HepG2 (cell line): ENCODE data around the gene POU4F3. TPM values are rescaled to one million over a fixed set of nuclear protein-coding genes. Genes with fewer than 3 reads are reported as not detected.

Source experiments
- AHR ChIP-seq: IDR thresholded peaks from 2 replicates; pipeline ENCODE4 v1.6.1; 2018; ENCODE audit warnings: missing genetic modification reagents, missing compliant biosample characterization
- HNRNPLL ChIP-seq: fragments of 200-400 bp; formaldehyde crosslinking; IDR thresholded peaks from 2 replicates; pipeline ENCODE4 v1.6.1; 2017; ENCODE audit warnings: mild to moderate bottlenecking, low read depth, low read length; ENCODE audit not compliant: poor library complexity, severe bottlenecking
- NKX3-1 ChIP-seq: sonication (generic); formaldehyde crosslinking; IDR thresholded peaks from 2 replicates; pipeline ENCODE4 v1.5.0; 2020; ENCODE audit warnings: missing genetic modification reagents
- PAX8 ChIP-seq: sonication (generic); formaldehyde crosslinking; IDR thresholded peaks from 2 replicates; pipeline ENCODE4 v1.8.0; 2022; ENCODE audit warnings: mild to moderate bottlenecking, missing genetic modification reagents, borderline replicate concordance
- XRCC5 ChIP-seq: fragments of 200-400 bp; formaldehyde crosslinking; optimal IDR thresholded peaks from 2 replicates; pipeline ENCODE3; 2017; ENCODE audit warnings: mild to moderate bottlenecking, low read length
- ZNF232 ChIP-seq: sonication (generic); formaldehyde crosslinking; IDR thresholded peaks from 2 replicates; pipeline ENCODE4 v1.4.0; 2020; ENCODE audit warnings: missing genetic modification reagents, borderline replicate concordance
- ZNF335 ChIP-seq: sonication (generic); formaldehyde crosslinking; IDR thresholded peaks from 2 replicates; pipeline ENCODE4 v1.4.0; 2020; ENCODE audit warnings: missing genetic modification reagents
- ZNF44 ChIP-seq: sonication (generic); formaldehyde crosslinking; IDR thresholded peaks from 2 replicates; pipeline ENCODE4 v1.5.1; 2020; ENCODE audit warnings: mild to moderate bottlenecking, missing genetic modification reagents
- ZNF510 ChIP-seq: sonication (generic); formaldehyde crosslinking; IDR thresholded peaks from 2 replicates; pipeline ENCODE4 v1.4.0; 2020; ENCODE audit warnings: low read depth, mild to moderate bottlenecking, missing genetic modification reagents
- ZNF616 ChIP-seq: sonication (generic); formaldehyde crosslinking; IDR thresholded peaks from 2 replicates; pipeline ENCODE4 v1.5.0; 2020; ENCODE audit warnings: low read depth, mild to moderate bottlenecking, missing genetic modification reagents
- ZNF724P ChIP-seq: sonication (generic); formaldehyde crosslinking; IDR thresholded peaks from 2 replicates; pipeline ENCODE4 v1.8.0; 2022; ENCODE audit warnings: missing genetic modification reagents, borderline replicate concordance
- ZSCAN12 ChIP-seq: sonication (generic); formaldehyde crosslinking; IDR thresholded peaks from 2 replicates; pipeline ENCODE4 v1.9.0; 2021; ENCODE audit warnings: mild to moderate bottlenecking, missing genetic modification reagents
- ZSCAN9 ChIP-seq: IDR thresholded peaks from 2 replicates; pipeline ENCODE4 v1.6.1; 2016; ENCODE audit warnings: borderline replicate concordance
- polyA plus RNA-seq, 8 experiments: library from polyadenylated mRNA; depleted of rRNA in 3 of 8; stranded (reverse) in 7 of 8; unstranded in 1 of 8; fragments of >200 nt; fragmentation: Illumina TruSeq in 4 of 8; extraction: Trizol in 4 of 8; gene quantifications; 2 replicates each; pipeline versions ENCODE4 v1.2.1 to v1.2.3, GENCODE V29; 2011 to 2016; ENCODE audit warnings: low read depth in 4 of 8, missing spikeins in 1 of 8, mixed read lengths in 1 of 8; ENCODE audit not compliant: insufficient read depth in 1 of 8
- total RNA-seq, 5 experiments: library from RNA; depleted of rRNA; stranded (reverse); fragments of >200 nt; fragmentation: Illumina TruSeq; extraction: Trizol; gene quantifications; 2 replicates each; pipeline ENCODE4 v1.2.3, GENCODE V29; 2016; ENCODE audit warnings: low read depth in 1 of 5
- TF ChIP-seq, protein P1 (sequence below), 2 experiments: sonication (generic) in 1 of 2; formaldehyde crosslinking in 1 of 2; IDR thresholded peaks; 2 replicates each; pipeline versions ENCODE4 v1.4.0 to v1.6.1; 2018 to 2020; ENCODE audit warnings: missing genetic modification reagents in 2 of 2, borderline replicate concordance in 1 of 2, low read depth in 1 of 2, mild to moderate bottlenecking in 1 of 2, missing biosample characterization in 1 of 2
- TF ChIP-seq, protein P2 (sequence below): sonication (generic); formaldehyde crosslinking; IDR thresholded peaks from 2 replicates; pipeline ENCODE4 v1.4.0; 2020; ENCODE audit warnings: missing genetic modification reagents
- TF ChIP-seq, protein P3 (sequence below): IDR thresholded peaks from 2 replicates; pipeline ENCODE4 v1.6.1; 2018; ENCODE audit warnings: missing genetic modification reagents
- TF ChIP-seq, protein P4 (sequence below): sonication (generic); formaldehyde crosslinking; IDR thresholded peaks from 2 replicates; pipeline ENCODE4 v1.4.0; 2020; ENCODE audit warnings: missing genetic modification reagents, borderline replicate concordance

The POU4F3 gene
- total and polyA plus RNA-seq, 2 of the 13 experiments (the other 11 are each of a cell fraction or from before 2014, with no cell fraction given) = not detected

DNA sequence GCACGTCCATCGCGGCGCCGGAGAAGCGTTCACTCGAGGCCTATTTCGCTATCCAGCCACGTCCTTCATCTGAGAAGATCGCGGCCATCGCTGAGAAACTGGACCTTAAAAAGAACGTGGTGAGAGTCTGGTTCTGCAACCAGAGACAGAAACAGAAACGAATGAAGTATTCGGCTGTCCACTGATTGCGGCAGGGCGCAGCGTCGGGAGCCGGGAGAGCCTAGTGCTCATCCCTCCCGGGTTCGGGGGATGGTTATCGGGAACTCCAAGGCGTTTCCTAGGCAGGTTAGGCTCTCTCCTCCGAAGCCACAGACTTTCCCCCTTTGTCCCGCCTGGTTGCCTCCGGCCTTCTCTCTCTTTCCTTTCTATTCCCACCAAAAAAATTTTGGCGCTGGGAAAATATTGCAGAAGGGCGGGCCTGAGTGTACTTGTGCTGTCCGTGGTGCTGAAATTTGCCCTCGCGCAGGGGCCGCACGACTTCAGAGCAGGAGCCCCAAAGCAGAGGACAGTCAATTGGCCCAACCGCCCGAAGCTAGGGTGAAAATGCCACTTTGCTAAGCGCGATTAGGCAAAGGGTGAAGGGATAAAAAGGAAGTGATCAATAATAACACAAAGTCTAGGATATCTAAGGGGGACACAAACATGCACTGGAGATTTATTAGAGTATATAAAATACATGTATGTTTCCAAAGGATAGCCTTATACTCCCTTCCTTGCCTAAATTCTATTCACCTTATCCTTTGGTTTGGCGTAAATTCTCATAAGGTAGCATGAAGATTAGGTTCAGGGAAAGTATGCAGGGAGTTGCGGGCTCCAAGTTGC, 1.8 kb downstream of the POU4F3 start (continued):
- no peak for TF ChIP-seq ZNF724P (CRISPR knock-in tag)
- peak; percentile 33; the same call in 1 of the 2 replicates for TF ChIP-seq ZNF44 (CRISPR knock-in tag)
- TF ChIP-seq ZNF232 (CRISPR knock-in tag) = peak; percentile 85; the same call in 1 of the 2 replicates
- TF ChIP-seq ZNF335 (CRISPR knock-in tag) = 0 out of 2 replicates have a peak, but pooled peaks have one; percentile 41
- peak; percentile 58 for TF ChIP-seq XRCC5
- TF ChIP-seq, protein P1, sequence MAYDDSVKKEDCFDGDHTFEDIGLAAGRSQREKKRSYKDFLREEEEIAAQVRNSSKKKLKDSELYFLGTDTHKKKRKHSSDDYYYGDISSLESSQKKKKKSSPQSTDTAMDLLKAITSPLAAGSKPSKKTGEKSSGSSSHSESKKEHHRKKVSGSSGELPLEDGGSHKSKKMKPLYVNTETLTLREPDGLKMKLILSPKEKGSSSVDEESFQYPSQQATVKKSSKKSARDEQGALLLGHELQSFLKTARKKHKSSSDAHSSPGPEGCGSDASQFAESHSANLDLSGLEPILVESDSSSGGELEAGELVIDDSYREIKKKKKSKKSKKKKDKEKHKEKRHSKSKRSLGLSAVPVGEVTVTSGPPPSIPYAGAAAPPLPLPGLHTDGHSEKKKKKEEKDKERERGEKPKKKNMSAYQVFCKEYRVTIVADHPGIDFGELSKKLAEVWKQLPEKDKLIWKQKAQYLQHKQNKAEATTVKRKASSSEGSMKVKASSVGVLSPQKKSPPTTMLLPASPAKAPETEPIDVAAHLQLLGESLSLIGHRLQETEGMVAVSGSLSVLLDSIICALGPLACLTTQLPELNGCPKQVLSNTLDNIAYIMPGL (CRISPR knock-in tag; IDR thresholded peaks at IDR 0.05; ENCODE audit: borderline replicate concordance in 1 of 2, low read depth in 1 of 2) = no peak
- no peak for TF ChIP-seq HNRNPLL
- TF ChIP-seq, protein P2, sequence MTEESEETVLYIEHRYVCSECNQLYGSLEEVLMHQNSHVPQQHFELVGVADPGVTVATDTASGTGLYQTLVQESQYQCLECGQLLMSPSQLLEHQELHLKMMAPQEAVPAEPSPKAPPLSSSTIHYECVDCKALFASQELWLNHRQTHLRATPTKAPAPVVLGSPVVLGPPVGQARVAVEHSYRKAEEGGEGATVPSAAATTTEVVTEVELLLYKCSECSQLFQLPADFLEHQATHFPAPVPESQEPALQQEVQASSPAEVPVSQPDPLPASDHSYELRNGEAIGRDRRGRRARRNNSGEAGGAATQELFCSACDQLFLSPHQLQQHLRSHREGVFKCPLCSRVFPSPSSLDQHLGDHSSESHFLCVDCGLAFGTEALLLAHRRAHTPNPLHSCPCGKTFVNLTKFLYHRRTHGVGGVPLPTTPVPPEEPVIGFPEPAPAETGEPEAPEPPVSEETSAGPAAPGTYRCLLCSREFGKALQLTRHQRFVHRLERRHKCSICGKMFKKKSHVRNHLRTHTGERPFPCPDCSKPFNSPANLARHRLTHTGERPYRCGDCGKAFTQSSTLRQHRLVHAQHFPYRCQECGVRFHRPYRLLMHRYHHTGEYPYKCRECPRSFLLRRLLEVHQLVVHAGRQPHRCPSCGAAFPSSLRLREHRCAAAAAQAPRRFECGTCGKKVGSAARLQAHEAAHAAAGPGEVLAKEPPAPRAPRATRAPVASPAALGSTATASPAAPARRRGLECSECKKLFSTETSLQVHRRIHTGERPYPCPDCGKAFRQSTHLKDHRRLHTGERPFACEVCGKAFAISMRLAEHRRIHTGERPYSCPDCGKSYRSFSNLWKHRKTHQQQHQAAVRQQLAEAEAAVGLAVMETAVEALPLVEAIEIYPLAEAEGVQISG (CRISPR knock-in tag) = peak; percentile 38; the same call in 1 of the 2 replicates
- no peak for TF ChIP-seq ZNF510 (CRISPR knock-in tag)
- no peak for TF ChIP-seq PAX8 (CRISPR knock-in tag)
- TF ChIP-seq ZNF616 (CRISPR knock-in tag) = no peak
- TF ChIP-seq NKX3-1 (CRISPR knock-in tag) = peak; percentile 88; the same call in 1 of the 2 replicates
- TF ChIP-seq, protein P3, sequence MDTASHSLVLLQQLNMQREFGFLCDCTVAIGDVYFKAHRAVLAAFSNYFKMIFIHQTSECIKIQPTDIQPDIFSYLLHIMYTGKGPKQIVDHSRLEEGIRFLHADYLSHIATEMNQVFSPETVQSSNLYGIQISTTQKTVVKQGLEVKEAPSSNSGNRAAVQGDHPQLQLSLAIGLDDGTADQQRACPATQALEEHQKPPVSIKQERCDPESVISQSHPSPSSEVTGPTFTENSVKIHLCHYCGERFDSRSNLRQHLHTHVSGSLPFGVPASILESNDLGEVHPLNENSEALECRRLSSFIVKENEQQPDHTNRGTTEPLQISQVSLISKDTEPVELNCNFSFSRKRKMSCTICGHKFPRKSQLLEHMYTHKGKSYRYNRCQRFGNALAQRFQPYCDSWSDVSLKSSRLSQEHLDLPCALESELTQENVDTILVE (CRISPR knock-in tag) = peak; percentile 42; the same call in 1 of the 2 replicates
- TF ChIP-seq ZSCAN9 (CRISPR knock-in tag) = peak; percentile 90; the same call in 1 of the 2 replicates
- TF ChIP-seq AHR = 0 out of 2 replicates have a peak, but pooled peaks have one; percentile 48
- peak; percentile 76; the same call in 1 of the 2 replicates for TF ChIP-seq ZSCAN12
- TF ChIP-seq, protein P4, sequence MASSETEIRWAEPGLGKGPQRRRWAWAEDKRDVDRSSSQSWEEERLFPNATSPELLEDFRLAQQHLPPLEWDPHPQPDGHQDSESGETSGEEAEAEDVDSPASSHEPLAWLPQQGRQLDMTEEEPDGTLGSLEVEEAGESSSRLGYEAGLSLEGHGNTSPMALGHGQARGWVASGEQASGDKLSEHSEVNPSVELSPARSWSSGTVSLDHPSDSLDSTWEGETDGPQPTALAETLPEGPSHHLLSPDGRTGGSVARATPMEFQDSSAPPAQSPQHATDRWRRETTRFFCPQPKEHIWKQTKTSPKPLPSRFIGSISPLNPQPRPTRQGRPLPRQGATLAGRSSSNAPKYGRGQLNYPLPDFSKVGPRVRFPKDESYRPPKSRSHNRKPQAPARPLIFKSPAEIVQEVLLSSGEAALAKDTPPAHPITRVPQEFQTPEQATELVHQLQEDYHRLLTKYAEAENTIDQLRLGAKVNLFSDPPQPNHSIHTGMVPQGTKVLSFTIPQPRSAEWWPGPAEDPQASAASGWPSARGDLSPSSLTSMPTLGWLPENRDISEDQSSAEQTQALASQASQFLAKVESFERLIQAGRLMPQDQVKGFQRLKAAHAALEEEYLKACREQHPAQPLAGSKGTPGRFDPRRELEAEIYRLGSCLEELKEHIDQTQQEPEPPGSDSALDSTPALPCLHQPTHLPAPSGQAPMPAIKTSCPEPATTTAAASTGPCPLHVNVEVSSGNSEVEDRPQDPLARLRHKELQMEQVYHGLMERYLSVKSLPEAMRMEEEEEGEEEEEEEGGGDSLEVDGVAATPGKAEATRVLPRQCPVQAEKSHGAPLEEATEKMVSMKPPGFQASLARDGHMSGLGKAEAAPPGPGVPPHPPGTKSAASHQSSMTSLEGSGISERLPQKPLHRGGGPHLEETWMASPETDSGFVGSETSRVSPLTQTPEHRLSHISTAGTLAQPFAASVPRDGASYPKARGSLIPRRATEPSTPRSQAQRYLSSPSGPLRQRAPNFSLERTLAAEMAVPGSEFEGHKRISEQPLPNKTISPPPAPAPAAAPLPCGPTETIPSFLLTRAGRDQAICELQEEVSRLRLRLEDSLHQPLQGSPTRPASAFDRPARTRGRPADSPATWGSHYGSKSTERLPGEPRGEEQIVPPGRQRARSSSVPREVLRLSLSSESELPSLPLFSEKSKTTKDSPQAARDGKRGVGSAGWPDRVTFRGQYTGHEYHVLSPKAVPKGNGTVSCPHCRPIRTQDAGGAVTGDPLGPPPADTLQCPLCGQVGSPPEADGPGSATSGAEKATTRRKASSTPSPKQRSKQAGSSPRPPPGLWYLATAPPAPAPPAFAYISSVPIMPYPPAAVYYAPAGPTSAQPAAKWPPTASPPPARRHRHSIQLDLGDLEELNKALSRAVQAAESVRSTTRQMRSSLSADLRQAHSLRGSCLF = peak; percentile 43; the same call in 1 of the 2 replicates
